Measurements from ENCODE around the gene ZNF688.

ZNF688 gene

DNA sequence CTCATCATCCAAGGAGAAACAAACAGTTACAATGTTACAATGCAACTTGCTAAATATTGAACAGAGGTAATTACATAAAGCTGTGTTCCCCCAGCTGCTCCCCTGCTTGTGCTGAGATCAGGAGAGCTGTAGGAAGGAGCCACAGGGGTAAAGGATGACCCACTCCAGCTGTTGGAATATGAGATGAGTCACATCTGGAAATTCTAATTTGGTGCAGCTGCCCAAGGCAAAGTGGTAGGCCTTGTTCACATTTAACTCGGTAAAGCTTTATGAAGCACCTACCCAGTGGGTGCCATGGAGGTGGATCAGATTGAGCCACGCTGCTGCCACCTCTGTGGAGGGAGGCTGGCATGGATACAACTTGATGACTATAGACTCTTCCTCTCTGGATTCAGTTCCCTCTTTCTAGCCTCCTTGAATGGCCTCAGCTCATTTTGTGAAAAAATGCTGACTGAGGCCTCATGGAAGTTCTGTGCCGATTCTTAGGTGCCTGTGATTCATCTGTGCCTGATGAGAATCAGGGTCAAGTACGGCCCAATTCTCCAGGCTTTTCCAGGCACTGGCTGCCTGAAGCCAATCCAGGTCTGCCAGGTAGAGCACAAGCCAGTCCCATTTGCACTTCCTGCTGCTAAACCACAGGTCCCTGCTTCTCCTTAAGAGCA, 31.2 kb upstream of the ZNF688 start:
- no peak for ATAC-seq
- TF ChIP-seq GLIS3 (CRISPR knock-in tag; IDR thresholded peaks at IDR 0.05) (no peak), ISL1 (CRISPR knock-in tag; IDR thresholded peaks at IDR 0.05) (no peak), CSDC2 (CRISPR knock-in tag; IDR thresholded peaks at IDR 0.05) (no peak), BACH2 (CRISPR knock-in tag; IDR thresholded peaks at IDR 0.05; ENCODE audit: borderline replicate concordance) (no peak), TOX (CRISPR knock-in tag; IDR thresholded peaks at IDR 0.05; ENCODE audit: borderline replicate concordance) (no peak), ZNF70 (CRISPR knock-in tag; IDR thresholded peaks at IDR 0.05) (no peak), ZC3H10 (CRISPR knock-in tag; IDR thresholded peaks at IDR 0.05) (no peak), TCF4 (CRISPR knock-in tag; IDR thresholded peaks at IDR 0.05; ENCODE audit: borderline replicate concordance) (no peak), OSR1 (CRISPR knock-in tag; IDR thresholded peaks at IDR 0.05) (no peak), ZFP30 (CRISPR knock-in tag; IDR thresholded peaks at IDR 0.05) (no peak), PPARA (CRISPR knock-in tag; IDR thresholded peaks at IDR 0.05; ENCODE audit: borderline replicate concordance) (no peak), ZNF8 (CRISPR knock-in tag; IDR thresholded peaks at IDR 0.05) (no peak), ZNF565 (CRISPR knock-in tag; conservative IDR thresholded peaks at IDR 0.05; ENCODE audit: low read depth) (no peak), ZFP3 (CRISPR knock-in tag; IDR thresholded peaks at IDR 0.05) (no peak)
- TF ChIP-seq, protein P1, sequence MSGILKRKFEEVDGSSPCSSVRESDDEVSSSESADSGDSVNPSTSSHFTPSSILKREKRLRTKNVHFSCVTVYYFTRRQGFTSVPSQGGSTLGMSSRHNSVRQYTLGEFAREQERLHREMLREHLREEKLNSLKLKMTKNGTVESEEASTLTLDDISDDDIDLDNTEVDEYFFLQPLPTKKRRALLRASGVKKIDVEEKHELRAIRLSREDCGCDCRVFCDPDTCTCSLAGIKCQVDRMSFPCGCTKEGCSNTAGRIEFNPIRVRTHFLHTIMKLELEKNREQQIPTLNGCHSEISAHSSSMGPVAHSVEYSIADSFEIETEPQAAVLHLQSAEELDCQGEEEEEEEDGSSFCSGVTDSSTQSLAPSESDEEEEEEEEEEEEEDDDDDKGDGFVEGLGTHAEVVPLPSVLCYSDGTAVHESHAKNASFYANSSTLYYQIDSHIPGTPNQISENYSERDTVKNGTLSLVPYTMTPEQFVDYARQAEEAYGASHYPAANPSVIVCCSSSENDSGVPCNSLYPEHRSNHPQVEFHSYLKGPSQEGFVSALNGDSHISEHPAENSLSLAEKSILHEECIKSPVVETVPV (CRISPR knock-in tag; IDR thresholded peaks at IDR 0.05), result no peak
- TF ChIP-seq, protein P2, sequence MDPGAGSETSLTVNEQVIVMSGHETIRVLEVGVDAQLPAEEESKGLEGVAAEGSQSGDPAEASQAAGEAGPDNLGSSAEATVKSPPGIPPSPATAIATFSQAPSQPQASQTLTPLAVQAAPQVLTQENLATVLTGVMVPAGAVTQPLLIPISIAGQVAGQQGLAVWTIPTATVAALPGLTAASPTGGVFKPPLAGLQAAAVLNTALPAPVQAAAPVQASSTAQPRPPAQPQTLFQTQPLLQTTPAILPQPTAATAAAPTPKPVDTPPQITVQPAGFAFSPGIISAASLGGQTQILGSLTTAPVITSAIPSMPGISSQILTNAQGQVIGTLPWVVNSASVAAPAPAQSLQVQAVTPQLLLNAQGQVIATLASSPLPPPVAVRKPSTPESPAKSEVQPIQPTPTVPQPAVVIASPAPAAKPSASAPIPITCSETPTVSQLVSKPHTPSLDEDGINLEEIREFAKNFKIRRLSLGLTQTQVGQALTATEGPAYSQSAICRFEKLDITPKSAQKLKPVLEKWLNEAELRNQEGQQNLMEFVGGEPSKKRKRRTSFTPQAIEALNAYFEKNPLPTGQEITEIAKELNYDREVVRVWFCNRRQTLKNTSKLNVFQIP (CRISPR knock-in tag; IDR thresholded peaks at IDR 0.05; ENCODE audit: borderline replicate concordance, low read depth), result no peak
- TF ChIP-seq, protein P3, sequence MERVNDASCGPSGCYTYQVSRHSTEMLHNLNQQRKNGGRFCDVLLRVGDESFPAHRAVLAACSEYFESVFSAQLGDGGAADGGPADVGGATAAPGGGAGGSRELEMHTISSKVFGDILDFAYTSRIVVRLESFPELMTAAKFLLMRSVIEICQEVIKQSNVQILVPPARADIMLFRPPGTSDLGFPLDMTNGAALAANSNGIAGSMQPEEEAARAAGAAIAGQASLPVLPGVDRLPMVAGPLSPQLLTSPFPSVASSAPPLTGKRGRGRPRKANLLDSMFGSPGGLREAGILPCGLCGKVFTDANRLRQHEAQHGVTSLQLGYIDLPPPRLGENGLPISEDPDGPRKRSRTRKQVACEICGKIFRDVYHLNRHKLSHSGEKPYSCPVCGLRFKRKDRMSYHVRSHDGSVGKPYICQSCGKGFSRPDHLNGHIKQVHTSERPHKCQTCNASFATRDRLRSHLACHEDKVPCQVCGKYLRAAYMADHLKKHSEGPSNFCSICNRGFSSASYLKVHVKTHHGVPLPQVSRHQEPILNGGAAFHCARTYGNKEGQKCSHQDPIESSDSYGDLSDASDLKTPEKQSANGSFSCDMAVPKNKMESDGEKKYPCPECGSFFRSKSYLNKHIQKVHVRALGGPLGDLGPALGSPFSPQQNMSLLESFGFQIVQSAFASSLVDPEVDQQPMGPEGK (CRISPR knock-in tag; IDR thresholded peaks at IDR 0.05; ENCODE audit: borderline replicate concordance), result no peak
- TF ChIP-seq, protein P4, sequence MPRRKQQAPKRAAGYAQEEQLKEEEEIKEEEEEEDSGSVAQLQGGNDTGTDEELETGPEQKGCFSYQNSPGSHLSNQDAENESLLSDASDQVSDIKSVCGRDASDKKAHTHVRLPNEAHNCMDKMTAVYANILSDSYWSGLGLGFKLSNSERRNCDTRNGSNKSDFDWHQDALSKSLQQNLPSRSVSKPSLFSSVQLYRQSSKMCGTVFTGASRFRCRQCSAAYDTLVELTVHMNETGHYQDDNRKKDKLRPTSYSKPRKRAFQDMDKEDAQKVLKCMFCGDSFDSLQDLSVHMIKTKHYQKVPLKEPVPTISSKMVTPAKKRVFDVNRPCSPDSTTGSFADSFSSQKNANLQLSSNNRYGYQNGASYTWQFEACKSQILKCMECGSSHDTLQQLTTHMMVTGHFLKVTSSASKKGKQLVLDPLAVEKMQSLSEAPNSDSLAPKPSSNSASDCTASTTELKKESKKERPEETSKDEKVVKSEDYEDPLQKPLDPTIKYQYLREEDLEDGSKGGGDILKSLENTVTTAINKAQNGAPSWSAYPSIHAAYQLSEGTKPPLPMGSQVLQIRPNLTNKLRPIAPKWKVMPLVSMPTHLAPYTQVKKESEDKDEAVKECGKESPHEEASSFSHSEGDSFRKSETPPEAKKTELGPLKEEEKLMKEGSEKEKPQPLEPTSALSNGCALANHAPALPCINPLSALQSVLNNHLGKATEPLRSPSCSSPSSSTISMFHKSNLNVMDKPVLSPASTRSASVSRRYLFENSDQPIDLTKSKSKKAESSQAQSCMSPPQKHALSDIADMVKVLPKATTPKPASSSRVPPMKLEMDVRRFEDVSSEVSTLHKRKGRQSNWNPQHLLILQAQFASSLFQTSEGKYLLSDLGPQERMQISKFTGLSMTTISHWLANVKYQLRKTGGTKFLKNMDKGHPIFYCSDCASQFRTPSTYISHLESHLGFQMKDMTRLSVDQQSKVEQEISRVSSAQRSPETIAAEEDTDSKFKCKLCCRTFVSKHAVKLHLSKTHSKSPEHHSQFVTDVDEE (CRISPR knock-in tag; IDR thresholded peaks at IDR 0.05), result no peak

DNA sequence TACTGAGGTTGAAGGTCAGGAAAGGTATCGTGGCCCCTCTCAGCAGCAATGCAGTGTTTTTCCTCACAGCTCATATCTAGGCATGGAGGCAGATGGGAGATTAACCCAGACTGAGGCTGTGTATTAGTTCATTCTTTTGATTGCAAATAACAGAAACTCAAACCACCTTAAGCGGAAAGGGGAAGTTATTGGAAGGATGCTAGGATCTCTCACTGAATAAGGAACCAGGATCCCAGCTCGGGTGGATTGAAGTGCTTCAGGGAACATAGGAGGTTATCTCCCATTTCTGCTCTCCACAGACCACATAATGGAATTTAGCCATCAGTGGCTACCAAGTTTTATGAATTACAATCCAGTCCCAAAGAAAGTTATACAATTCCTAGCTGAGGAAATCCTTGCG, 30.5 kb upstream of the ZNF688 start:
- TF ChIP-seq ZFP3 (CRISPR knock-in tag; IDR thresholded peaks at IDR 0.05) (no peak), SNAI2 (CRISPR knock-in tag; IDR thresholded peaks at IDR 0.05) (no peak), BACH2 (CRISPR knock-in tag; IDR thresholded peaks at IDR 0.05; ENCODE audit: borderline replicate concordance) (no peak), OSR1 (CRISPR knock-in tag; IDR thresholded peaks at IDR 0.05) (no peak), ARNTL (CRISPR knock-in tag; IDR thresholded peaks at IDR 0.05; ENCODE audit: borderline replicate concordance, low read depth) (no peak), ZNF70 (CRISPR knock-in tag; IDR thresholded peaks at IDR 0.05) (no peak), GLIS3 (CRISPR knock-in tag; IDR thresholded peaks at IDR 0.05) (no peak), ZFP30 (CRISPR knock-in tag; IDR thresholded peaks at IDR 0.05) (no peak), PPARA (CRISPR knock-in tag; IDR thresholded peaks at IDR 0.05; ENCODE audit: borderline replicate concordance) (no peak), TOX (CRISPR knock-in tag; IDR thresholded peaks at IDR 0.05; ENCODE audit: borderline replicate concordance) (no peak), ISL1 (CRISPR knock-in tag; IDR thresholded peaks at IDR 0.05) (no peak), TCF4 (CRISPR knock-in tag; IDR thresholded peaks at IDR 0.05; ENCODE audit: borderline replicate concordance) (no peak), ZNF565 (CRISPR knock-in tag; conservative IDR thresholded peaks at IDR 0.05; ENCODE audit: low read depth) (no peak)
- TF ChIP-seq, protein P2 (CRISPR knock-in tag; IDR thresholded peaks at IDR 0.05; ENCODE audit: borderline replicate concordance, low read depth), result no peak
- TF ChIP-seq, protein P5, sequence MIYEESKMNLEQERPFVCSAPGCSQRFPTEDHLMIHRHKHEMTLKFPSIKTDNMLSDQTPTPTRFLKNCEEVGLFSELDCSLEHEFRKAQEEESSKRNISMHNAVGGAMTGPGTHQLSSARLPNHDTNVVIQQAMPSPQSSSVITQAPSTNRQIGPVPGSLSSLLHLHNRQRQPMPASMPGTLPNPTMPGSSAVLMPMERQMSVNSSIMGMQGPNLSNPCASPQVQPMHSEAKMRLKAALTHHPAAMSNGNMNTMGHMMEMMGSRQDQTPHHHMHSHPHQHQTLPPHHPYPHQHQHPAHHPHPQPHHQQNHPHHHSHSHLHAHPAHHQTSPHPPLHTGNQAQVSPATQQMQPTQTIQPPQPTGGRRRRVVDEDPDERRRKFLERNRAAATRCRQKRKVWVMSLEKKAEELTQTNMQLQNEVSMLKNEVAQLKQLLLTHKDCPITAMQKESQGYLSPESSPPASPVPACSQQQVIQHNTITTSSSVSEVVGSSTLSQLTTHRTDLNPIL (CRISPR knock-in tag; IDR thresholded peaks at IDR 0.05; ENCODE audit: low read depth), result no peak
- TF ChIP-seq, protein P1 (CRISPR knock-in tag; IDR thresholded peaks at IDR 0.05), result no peak
- TF ChIP-seq, protein P3 (CRISPR knock-in tag; IDR thresholded peaks at IDR 0.05; ENCODE audit: borderline replicate concordance), result no peak
- no peak for ATAC-seq
